GM12878 (cell line): Measurements from ENCODE around the gene TTC29. TPM values are rescaled to one million over a fixed set of nuclear protein-coding genes. Genes with fewer than 3 reads are reported as not detected.

Experiments
- ATAC-seq: fragments of 200-7000 bp; cut with Tn5 transposase; 3 replicates; pipeline ENCODE4 v1.9.1; 2020; ENCODE audit warnings: mild to moderate bottlenecking, moderate library complexity
- BruUV-seq: library from RNA; stranded (reverse); fragments of 400-500 nt; replicated peaks from 2 replicates; lab custom pipeline; 2021; lab: Mats Ljungman, UMichigan
- CTCF ChIA-PET: fragments of 300-600 bp; sonication (Branson Sonifier 250); formaldehyde crosslinking; extraction: SDS; loops from one replicate; lab custom pipeline; 2021; ENCODE audit warnings: inconsistent platforms; lab: Yijun Ruan, JAX
- POLR2A ChIA-PET: fragments of 350-600 bp; formaldehyde crosslinking; extraction: SDS; loops from one replicate; lab custom pipeline; 2021; ENCODE audit warnings: inconsistent platforms; lab: Charles Lee
- RAD21 ChIA-PET: fragments of 300-600 bp; sonication (Branson Sonifier 250); formaldehyde crosslinking; loops from one replicate; lab custom pipeline; 2023; ENCODE audit warnings: antibody characterized with exemption; ENCODE audit not compliant: unreplicated experiment; lab: Charles Lee
- SMC1A ChIA-PET: fragments of 300-600 bp; sonication (Branson Sonifier 250); formaldehyde crosslinking; loops from one replicate; lab custom pipeline; 2023; ENCODE audit not compliant: unreplicated experiment, uncharacterized antibody; lab: Charles Lee
- DNase-seq: peaks from one replicate; pipeline ENCODE4 v3.0.0-alpha.2; 2011; ENCODE audit warnings: low read depth, low spot score
- FAIRE-seq: peaks from 3 replicates; lab custom pipeline; 2011; peaks lifted over from hg19 to GRCh38; lab: Jason Lieb, UNC
- H2AFZ ChIP-seq: 2 replicates; pipeline ENCODE4 v1.6.0; 2011; ENCODE audit warnings: low read depth, low read length, control low read depth; ENCODE audit not compliant: control insufficient read depth
- H3K27ac ChIP-seq: 2 replicates; pipeline ENCODE4 v1.5.1; 2011; ENCODE audit warnings: control low read depth; ENCODE audit not compliant: control insufficient read depth, insufficient read depth
- H3K27me3 ChIP-seq, 2 experiments: replicated peaks in 1 of 2; 2 replicates each; pipeline versions ENCODE4 v1.6.0 to v1.6.1; 2011; ENCODE audit warnings: low read length in 1 of 2; ENCODE audit not compliant: control insufficient read depth in 2 of 2, insufficient read depth in 2 of 2
- H3K36me3 ChIP-seq, 2 experiments: 2 replicates each; pipeline ENCODE4 v1.5.1; 2011; ENCODE audit warnings: low read length in 1 of 2; ENCODE audit not compliant: control insufficient read depth in 2 of 2, insufficient read depth in 2 of 2
- H3K4me1 ChIP-seq: 2 replicates; pipeline ENCODE4 v1.6.1; 2011; ENCODE audit warnings: mild to moderate bottlenecking, low read length, moderate library complexity, mixed read lengths; ENCODE audit not compliant: control insufficient read depth, insufficient read depth
- H3K4me2 ChIP-seq: 2 replicates; pipeline ENCODE4 v1.6.0; 2011; ENCODE audit warnings: control low read depth; ENCODE audit not compliant: control insufficient read depth, insufficient read depth
- H3K4me3 ChIP-seq: fragments of 200-600 bp; sonication (generic); 2 replicates; pipeline ENCODE4 v1.5.1; 2016
- H3K79me2 ChIP-seq: 2 replicates; pipeline ENCODE4 v1.6.0; 2011; ENCODE audit warnings: low read length; ENCODE audit not compliant: control insufficient read depth, insufficient read depth
- H3K9ac ChIP-seq: 2 replicates; pipeline ENCODE4 v1.8.0; 2011; ENCODE audit warnings: low read length, control low read depth, mixed read lengths; ENCODE audit not compliant: control insufficient read depth, insufficient read depth
- H3K9me3 ChIP-seq: replicated peaks from 3 replicates; pipeline ENCODE4 v1.5.1; 2011; ENCODE audit warnings: mild to moderate bottlenecking, low read length; ENCODE audit not compliant: control insufficient read depth, insufficient read depth
- H4K20me1 ChIP-seq: 2 replicates; pipeline ENCODE4 v1.6.0; 2011; ENCODE audit not compliant: control insufficient read depth, insufficient read depth
- EGR1 ChIP-seq, 2 experiments: IDR thresholded peaks; 1 replicate in 1 of 2; 2 replicates in 1 of 2; pipeline ENCODE4 v1.6.1; 2011 to 2012; ENCODE audit warnings: low read depth in 2 of 2, low read length in 2 of 2, borderline replicate concordance in 1 of 2, mild to moderate bottlenecking in 1 of 2, moderate library complexity in 1 of 2
- GATAD2B ChIP-seq: fragments of 450-650 bp; conservative IDR thresholded peaks from 2 replicates; pipeline ENCODE4 v1.6.1; 2017; ENCODE audit warnings: low read depth, mild to moderate bottlenecking, moderate library complexity
- HCFC1 ChIP-seq: fragments of 150-350 bp; IDR thresholded peaks from 2 replicates; pipeline ENCODE4 v1.6.1; 2014; ENCODE audit warnings: low read length
- IKZF1 ChIP-seq: fragments of 450-650 bp; conservative IDR thresholded peaks from 2 replicates; pipeline ENCODE4 v1.6.1; 2017; ENCODE audit warnings: antibody characterized with exemption, mild to moderate bottlenecking
- MXI1 ChIP-seq: fragments of 150-350 bp; IDR thresholded peaks from 2 replicates; pipeline ENCODE4 v1.6.1; 2011; ENCODE audit warnings: low read depth, mild to moderate bottlenecking, inconsistent platforms, low read length, improper control_type of control experiment
- NR2F1 ChIP-seq: fragments of 450-650 bp; conservative IDR thresholded peaks from 2 replicates; pipeline ENCODE4 v1.6.1; 2017; ENCODE audit warnings: mild to moderate bottlenecking
- TCF12 ChIP-seq: IDR thresholded peaks from 2 replicates; pipeline ENCODE4 v1.6.1; 2011; ENCODE audit warnings: low read depth, mild to moderate bottlenecking, low read length
- WGBS: methylation state at CpG from one replicate; pipeline ENCODE4 v1.1.6; 2016; ENCODE audit warnings: low lambda C conversion rate; ENCODE audit not compliant: insufficient replicate concordance, insufficient coverage; ENCODE audit errors: missing lambda C conversion rate; 5-methylcytosine and 5-hydroxymethylcytosine counted together
- in situ Hi-C: fragments of 300-500 bp; cut with MboI; formaldehyde crosslinking; loops from 9 replicates; pipeline ENCODE4 v1.14.3; 2018; ENCODE audit warnings: mixed read lengths
- intact Hi-C: fragments of 100-400 bp; cut with micrococcal nuclease; formaldehyde crosslinking; loops from one replicate; pipeline ENCODE4 v1.14.2; 2022; ENCODE audit not compliant: unreplicated experiment
- polyA plus RNA-seq, 11 experiments: library from polyadenylated mRNA; depleted of rRNA in 4 of 11; unstranded in 6 of 11; stranded (reverse) in 5 of 11; fragments of >200 nt; fragmentation: Nextera tagmentation in 4 of 11; fragmentation: Illumina TruSeq in 1 of 11; extraction: Ambion mirVana in 4 of 11; extraction: Trizol in 1 of 11; gene quantifications; 1 replicate in 1 of 11; 2 replicates in 10 of 11; pipeline versions ENCODE4 v1.2.1 to v1.2.3, GENCODE V29; 2011 to 2016; ENCODE audit warnings: inconsistent platforms in 2 of 11, missing spikeins in 2 of 11, low read depth in 1 of 11
- total RNA-seq, 4 experiments: library from RNA; depleted of rRNA in 3 of 4; stranded (reverse); fragments of >200 nt in 3 of 4; fragmentation: Illumina TruSeq in 1 of 4; extraction: Trizol in 1 of 4; gene quantifications; 2 replicates each; pipeline versions ENCODE4 v1.2.1 to v1.2.3, GENCODE V29; 2013 to 2021
- TF ChIP-seq, protein P1 (sequence below): fragments of 450-650 bp; IDR thresholded peaks from 2 replicates; pipeline ENCODE4 v1.6.1; 2017; ENCODE audit warnings: mild to moderate bottlenecking, moderate library complexity
- TF ChIP-seq, protein P2 (sequence below): IDR thresholded peaks from 2 replicates; pipeline ENCODE4 v1.6.1; 2011; ENCODE audit warnings: borderline replicate concordance, low read depth, mild to moderate bottlenecking, moderate library complexity, mixed read lengths, low read length; ENCODE audit not compliant: insufficient read depth; ENCODE audit errors: extremely low read length
- TF ChIP-seq, protein P3 (sequence below): IDR thresholded peaks from 2 replicates; pipeline ENCODE4 v1.6.1; 2012; ENCODE audit warnings: low read length, inconsistent platforms
- TF ChIP-seq, protein P4 (sequence below): fragments of 450-650 bp; IDR thresholded peaks from 2 replicates; pipeline ENCODE4 v1.6.1; 2017; ENCODE audit warnings: mild to moderate bottlenecking, low read depth, inconsistent platforms; ENCODE audit not compliant: poor library complexity, severe bottlenecking

Gene TTC29
- total and polyA plus RNA-seq, 10 of the 15 experiments (the other 5 are each of a cell fraction or from before 2014, with no cell fraction given), result not detected

DNA sequence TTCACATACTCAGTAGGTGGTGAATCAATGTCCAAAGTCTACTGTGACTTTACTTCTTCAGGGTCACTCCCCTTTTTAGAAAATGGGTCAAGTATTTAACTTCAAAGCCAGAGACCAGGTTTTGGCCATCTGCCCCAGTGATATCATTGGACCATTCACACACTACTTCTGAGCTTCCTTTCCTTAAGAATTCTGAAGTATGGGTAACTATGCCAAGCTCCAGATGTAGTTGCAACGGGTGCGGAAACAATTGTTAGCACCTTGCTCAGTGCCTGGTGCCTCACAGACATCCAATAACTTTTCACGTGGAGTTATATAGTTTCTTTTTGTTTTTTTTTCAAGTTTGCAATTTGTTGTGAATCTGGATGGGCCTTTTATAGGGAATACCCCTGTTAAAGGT, 62.6 kb downstream of the TTC29 start:
- ChIA-PET POLR2A (no interaction called here), RAD21 (no interaction called here), SMC1A (no interaction called here), CTCF (no interaction called here)
- Histone ChIP-seq H4K20me1 (no peaks in the 10 kb centered on the region), H3K4me2 (no peak overlapping the region), H3K4me3 (no peak overlapping the region), H3K27ac (no peak overlapping the region), H3K9ac (no peak overlapping the region), H3K36me3 (no peaks in the 10 kb centered on the region), H3K9me3 (no peaks in the 10 kb centered on the region), H2AFZ (no peak overlapping the region), H3K27me3 (no peaks in the 10 kb centered on the region; a peak in 2 of 4 replicates), H3K79me2 (no peaks in the 10 kb centered on the region), H3K4me1 (no peaks in the 10 kb centered on the region)
- DNase-seq, result no peak
- no peak for FAIRE-seq
- TF ChIP-seq HCFC1 (no peak), TCF12 (no peak), GATAD2B (no peak), EGR1 (IDR thresholded peaks at IDR 0.05; ENCODE audit: borderline replicate concordance in 1 of 2, low read depth in 2 of 2, low read length in 2 of 2) (no peak), MXI1 (no peak), NR2F1 (no peak), IKZF1 (no peak)
- TF ChIP-seq, protein P1, sequence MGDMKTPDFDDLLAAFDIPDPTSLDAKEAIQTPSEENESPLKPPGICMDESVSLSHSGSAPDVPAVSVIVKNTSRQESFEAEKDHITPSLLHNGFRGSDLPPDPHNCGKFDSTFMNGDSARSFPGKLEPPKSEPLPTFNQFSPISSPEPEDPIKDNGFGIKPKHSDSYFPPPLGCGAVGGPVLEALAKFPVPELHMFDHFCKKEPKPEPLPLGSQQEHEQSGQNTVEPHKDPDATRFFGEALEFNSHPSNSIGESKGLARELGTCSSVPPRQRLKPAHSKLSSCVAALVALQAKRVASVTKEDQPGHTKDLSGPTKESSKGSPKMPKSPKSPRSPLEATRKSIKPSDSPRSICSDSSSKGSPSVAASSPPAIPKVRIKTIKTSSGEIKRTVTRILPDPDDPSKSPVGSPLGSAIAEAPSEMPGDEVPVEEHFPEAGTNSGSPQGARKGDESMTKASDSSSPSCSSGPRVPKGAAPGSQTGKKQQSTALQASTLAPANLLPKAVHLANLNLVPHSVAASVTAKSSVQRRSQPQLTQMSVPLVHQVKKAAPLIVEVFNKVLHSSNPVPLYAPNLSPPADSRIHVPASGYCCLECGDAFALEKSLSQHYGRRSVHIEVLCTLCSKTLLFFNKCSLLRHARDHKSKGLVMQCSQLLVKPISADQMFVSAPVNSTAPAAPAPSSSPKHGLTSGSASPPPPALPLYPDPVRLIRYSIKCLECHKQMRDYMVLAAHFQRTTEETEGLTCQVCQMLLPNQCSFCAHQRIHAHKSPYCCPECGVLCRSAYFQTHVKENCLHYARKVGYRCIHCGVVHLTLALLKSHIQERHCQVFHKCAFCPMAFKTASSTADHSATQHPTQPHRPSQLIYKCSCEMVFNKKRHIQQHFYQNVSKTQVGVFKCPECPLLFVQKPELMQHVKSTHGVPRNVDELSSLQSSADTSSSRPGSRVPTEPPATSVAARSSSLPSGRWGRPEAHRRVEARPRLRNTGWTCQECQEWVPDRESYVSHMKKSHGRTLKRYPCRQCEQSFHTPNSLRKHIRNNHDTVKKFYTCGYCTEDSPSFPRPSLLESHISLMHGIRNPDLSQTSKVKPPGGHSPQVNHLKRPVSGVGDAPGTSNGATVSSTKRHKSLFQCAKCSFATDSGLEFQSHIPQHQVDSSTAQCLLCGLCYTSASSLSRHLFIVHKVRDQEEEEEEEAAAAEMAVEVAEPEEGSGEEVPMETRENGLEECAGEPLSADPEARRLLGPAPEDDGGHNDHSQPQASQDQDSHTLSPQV, result no peak
- TF ChIP-seq, protein P2, sequence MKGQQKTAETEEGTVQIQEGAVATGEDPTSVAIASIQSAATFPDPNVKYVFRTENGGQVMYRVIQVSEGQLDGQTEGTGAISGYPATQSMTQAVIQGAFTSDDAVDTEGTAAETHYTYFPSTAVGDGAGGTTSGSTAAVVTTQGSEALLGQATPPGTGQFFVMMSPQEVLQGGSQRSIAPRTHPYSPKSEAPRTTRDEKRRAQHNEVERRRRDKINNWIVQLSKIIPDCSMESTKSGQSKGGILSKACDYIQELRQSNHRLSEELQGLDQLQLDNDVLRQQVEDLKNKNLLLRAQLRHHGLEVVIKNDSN, result no peak
- TF ChIP-seq, protein P3, sequence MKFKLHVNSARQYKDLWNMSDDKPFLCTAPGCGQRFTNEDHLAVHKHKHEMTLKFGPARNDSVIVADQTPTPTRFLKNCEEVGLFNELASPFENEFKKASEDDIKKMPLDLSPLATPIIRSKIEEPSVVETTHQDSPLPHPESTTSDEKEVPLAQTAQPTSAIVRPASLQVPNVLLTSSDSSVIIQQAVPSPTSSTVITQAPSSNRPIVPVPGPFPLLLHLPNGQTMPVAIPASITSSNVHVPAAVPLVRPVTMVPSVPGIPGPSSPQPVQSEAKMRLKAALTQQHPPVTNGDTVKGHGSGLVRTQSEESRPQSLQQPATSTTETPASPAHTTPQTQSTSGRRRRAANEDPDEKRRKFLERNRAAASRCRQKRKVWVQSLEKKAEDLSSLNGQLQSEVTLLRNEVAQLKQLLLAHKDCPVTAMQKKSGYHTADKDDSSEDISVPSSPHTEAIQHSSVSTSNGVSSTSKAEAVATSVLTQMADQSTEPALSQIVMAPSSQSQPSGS, result no peak
- TF ChIP-seq, protein P4, sequence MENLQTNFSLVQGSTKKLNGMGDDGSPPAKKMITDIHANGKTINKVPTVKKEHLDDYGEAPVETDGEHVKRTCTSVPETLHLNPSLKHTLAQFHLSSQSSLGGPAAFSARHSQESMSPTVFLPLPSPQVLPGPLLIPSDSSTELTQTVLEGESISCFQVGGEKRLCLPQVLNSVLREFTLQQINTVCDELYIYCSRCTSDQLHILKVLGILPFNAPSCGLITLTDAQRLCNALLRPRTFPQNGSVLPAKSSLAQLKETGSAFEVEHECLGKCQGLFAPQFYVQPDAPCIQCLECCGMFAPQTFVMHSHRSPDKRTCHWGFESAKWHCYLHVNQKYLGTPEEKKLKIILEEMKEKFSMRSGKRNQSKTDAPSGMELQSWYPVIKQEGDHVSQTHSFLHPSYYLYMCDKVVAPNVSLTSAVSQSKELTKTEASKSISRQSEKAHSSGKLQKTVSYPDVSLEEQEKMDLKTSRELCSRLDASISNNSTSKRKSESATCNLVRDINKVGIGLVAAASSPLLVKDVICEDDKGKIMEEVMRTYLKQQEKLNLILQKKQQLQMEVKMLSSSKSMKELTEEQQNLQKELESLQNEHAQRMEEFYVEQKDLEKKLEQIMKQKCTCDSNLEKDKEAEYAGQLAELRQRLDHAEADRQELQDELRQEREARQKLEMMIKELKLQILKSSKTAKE, result no peak
- in situ Hi-C loops, result no loop called here
- ATAC-seq, result no peak
- no TSS peak for BruUV-seq
- 48% methylated on average over 3 of the region's 3 CpGs for WGBS
- intact Hi-C loops, result no loop called here
